GM18909 (cell line): Measurements from ENCODE around the gene UBQLN3.

Source experiments
- ATAC-seq: cut with Tn5 transposase; IDR thresholded peaks from one replicate; pipeline ENCODE4 v1.9.1; 2021; ENCODE audit warnings: mild to moderate bottlenecking; ENCODE audit not compliant: unreplicated experiment, poor library complexity

UBQLN3 gene

DNA sequence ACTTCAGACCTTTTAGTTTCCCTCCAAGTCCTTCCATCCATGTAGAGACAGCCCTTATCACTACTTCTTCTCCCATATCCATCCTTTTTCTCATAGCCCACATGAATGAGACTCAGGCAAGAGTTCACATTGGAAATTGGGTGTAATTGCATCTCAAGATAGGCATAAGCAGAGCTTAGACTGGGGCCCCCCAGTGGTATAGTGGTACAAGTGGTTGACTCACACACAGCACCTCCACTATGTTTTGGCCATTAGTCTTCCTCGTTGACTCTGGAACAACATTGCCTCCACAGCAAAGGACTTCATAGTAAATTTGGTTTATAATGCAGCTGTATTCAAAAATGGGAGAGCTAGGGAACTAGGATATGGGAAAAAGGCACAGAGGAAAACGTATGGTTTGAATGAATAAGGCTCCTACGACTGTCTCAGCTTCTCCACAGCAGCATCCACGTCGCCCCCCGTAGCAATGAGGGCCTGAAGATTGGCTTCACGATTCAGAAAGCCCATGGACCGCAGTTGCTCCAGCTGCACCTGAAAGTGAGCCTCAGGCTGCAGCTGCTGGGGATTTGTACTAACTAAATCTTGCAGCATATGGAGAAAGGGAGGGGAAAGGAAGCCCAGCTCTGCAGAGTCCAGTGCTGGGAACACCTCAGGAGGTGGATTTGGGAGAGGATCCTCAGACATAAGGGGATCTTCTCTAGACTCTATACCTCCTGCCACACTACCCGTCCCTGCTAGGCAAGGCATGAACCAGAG, 2.4 kb downstream of the UBQLN3 start:
- ATAC-seq: no peak

DNA sequence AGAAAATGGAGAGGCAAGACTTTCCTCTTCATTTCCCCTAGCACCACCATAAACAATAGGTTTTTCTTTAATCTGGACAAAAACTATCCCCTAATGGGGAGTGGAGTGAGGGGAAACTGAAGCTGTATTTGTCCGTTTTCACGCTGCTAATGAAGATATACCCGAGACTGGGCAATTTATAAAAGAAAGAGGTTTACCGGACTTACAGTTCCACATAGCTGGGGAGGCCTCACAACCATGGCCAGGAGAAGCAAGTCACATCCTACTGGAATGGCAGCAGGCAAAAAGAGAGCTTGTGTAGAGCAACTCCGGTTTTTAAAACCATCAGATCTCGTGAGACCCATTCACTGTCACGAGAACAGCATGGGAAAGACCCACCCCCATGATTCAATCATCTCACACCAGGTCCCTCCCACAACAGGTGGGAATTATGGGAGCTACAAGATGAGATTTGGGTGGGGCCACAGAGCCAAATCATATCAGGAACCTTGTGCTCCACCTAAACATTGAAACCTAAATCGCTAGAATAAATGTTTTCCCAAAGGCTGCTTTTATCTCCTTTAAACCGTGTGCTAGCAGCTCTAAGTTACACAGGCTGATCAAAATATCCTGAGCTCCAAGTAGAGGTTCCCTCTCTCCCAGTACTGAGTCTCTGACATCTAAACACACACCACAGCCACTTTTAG, 4.3 kb downstream of the UBQLN3 start:
- ATAC-seq: no peak

DNA sequence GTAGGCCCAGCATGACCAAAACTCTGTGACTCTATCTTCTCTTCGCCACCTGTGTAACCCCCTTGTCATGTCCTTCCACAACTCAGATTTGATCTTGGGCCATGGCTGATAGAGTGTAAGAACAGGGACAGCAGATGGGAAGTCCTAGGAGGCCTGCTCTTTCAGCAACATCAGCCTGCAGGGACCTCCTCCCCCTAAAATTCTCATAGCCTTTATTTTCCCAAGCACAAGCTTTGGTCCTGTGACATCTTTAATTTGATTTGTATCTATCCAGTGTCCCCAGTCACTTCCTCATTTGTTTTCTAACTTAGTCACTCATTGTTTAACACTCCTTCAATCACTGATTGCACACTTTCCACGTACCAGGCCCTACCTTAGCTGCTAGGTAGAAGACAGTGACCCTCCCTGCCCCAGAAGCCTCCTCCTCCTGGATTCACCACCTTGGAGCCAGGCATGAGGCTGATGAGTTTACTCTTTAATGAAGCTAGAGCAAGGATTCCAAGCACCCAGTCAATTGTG, 5.3 kb downstream of the UBQLN3 start:
- no peak for ATAC-seq

DNA sequence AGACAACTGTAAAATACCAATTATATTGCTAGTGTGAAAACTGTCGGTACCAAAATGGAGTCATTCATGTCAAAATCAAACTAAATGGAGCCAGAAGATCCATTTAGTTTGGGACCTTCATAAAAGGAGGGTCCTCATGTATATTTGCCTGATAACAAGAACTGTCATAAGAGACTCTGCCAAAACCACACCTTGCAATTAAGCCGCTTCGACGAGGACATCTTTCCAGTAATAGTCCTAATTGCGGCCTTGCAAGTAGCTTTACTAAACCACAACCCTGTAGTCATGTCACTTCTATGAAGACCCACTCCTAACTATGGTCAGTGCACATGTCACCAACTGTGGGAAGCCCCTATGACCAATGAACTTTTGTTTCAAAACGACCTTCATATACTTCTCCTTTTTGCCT, 9.4 kb downstream of the UBQLN3 start:
- no peak for ATAC-seq

DNA sequence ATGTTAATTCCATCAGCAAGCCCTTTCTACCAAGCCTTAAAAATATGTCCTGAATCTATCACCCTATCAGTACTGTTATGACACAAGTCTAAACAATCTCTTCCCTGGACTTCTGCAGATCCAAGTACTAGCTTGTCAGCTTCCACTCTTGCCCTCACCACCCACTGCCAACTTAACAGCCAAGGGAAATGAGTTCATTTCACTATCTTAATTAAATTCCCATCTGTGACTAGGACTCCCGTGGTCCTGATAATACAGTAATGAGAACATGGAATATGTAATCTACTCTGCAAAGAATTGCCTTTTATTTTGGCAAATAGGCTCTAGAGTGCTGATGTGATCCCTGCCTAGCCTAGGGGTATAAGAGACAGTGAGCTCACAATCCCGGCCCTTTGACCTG, 10.1 kb downstream of the UBQLN3 start:
- ATAC-seq: no peak

DNA sequence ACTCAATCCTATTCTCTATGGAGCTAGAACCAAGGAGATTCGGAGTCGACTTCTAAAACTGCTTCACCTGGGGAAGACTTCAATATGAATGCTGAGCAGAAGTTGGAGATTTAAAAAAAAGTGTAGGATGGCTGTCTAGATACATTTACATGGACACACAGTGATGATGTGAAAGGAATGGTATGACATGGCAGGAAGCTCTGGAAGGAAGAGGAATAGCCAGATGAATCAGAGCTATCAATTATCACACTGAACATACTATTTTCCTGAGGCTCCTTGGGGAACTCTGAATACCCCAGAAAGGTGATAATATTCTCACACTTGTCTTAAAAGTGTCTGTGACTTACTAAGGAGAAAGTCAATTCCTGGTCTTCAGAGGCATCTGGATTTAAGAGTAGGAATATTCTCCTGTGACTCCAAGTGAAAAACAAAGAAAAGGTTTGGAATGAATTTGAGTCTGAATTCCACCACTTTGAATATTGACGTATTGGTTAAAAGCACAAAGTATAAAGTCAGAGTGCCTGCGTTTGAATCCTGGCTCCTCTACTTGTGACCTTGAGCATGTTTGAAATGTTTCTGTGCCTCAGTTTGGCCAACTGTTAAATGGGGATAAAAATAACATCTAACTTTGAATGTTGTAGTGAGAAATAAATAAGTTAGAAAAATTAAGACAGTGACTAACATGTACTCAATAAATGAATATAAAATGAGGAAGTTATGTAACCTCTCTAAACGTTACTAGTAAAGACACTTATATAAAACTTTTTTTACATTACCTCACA, 20.0 kb downstream of the UBQLN3 start:
- ATAC-seq: no peak

DNA sequence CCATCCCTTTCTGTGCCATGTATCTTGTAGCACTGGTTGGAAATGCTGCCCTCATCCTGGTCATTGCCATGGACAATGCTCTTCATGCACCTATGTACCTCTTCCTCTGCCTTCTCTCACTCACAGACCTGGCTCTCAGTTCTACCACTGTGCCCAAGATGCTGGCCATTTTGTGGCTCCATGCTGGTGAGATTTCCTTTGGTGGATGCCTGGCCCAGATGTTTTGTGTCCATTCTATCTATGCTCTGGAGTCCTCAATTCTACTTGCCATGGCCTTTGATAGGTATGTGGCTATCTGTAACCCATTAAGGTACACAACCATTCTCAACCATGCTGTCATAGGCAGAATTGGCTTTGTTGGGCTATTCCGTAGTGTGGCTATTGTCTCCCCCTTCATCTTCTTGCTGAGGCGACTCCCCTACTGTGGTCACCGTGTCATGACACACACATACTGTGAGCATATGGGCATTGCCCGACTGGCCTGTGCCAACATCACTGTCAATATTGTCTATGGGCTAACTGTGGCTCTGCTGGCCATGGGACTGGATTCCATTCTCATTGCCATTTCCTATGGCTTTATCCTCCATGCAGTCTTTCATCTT, 20.9 kb downstream of the UBQLN3 start:
- no peak for ATAC-seq

DNA sequence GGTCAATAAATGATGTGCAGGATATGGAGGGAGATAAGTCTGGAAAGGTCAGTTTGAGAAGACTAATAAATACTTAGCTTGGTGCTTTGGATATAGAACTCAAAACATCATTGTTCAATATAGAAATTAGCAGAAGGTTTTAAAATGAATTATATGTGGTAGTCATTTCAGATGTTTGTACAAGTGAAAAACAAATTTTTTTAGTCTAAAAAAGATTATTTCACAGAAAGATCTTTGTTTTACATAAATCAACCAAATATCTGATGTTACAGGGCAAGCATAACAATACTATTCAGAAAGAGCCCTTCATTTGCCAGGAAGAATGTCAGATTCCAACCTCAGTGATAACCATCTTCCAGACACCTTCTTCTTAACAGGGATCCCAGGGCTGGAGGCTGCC, 21.4 kb downstream of the UBQLN3 start, which contains the start of gene OR52D1:
TSS of gene OR52D1 (plus strand) at position 301 of the 400 bp plus-strand sequence. CDS start at position 323, 22 bp downstream.
- no peak for ATAC-seq

DNA sequence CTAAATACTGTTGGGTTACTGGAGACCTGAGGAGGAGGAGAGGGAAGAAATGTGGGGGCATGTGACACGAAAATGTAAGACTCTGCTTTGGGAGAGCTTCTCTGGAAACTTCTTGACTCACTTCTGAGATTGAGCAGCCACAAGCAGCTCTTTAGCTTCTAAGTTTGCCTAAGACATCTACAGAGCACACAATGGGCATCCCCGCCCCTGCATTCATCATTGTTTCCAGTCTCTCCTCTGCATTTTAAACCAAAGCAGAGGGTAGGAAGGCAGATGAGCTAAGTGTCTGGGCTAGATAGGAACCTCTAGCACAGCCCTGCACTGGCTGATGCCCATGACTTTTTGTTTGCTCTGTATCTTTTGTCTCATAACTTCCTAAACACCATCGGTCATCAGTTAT, 23.3 kb downstream of the UBQLN3 start:
- no peak for ATAC-seq

DNA sequence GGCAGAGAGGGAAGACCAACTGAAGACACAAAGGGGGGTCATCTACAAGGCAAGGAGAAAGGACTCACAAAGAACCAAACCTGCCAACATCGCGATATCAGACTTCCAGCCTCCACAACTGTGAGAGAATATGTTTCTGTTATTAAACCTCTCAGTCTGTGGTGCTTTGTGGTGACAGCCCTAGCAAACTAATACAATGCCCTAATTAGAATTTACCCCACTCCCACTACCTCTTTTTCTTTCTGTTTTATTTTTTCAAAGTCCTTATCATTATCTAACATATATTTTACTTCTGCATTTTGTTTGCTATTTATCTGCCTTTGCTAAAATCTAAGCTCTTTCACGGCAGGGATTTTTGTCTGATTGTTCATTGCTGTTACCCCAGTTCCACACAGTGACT, 23.8 kb downstream of the UBQLN3 start:
- no peak for ATAC-seq

DNA sequence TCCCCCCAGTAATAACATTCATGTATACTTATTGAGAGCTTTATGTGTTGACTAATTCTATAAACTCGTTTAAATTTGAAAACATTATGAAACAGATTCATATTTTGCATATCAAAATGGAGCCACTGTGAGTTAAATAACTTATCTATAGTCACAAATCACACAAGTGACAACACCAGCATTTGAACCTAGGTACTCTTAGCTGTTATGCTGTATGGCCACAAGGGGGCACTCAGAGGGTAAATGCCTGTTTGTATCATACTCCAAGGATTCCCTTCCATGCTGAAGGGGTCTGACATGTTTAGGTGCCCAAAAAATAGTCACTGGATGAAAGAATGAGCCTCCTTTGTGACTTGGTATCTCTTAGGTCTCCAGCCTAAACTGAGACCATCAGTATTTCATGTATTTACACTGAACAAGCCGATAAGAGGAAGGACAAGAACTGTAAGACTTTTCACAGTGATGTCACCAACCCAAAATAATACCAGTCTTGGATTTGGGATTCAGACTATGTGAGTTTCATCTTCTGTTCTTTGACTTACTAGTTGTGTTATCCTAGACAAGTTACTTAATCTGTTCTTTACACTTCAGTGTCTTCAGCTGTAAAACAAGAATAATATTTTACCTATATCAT, 33.5 kb downstream of the UBQLN3 start:
- peak; percentile 85 for ATAC-seq

DNA sequence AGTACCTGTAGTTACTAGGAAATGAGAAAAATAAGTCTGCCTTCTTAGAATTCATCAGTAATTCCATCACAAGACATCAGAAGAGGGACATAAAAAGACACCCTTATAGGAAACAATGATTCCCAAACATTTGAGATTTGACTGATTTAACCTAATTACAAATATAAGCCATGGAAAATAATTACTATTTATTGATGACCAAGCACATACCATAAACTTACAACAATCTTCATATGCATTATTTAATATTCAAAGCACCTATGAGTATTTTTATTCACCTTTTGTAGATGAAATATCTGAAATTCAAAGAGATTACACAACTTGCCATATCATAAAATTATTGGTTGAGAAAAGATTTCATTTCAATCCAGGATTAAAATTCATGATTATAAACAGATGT, 35.8 kb downstream of the UBQLN3 start:
- no peak for ATAC-seq

DNA sequence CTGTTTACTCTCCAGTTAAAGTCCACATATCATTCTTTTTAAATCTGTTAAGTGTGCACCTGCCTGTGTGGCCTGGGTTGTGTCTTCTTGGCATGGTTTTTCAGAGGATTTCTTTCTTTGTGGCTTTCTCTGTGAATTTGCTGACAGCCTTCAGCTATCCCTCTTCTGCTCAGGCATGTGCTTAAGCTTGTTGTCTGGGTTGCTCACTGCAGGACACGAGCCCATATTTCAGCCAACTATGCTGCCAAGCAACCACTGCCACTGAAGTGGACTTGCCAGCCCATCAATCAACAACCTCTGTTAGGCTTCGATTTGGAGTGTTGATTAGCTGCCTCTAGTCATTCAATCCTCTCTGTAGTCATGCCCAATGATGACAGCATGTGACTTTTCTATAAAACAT, 42.2 kb downstream of the UBQLN3 start:
- no peak for ATAC-seq

DNA sequence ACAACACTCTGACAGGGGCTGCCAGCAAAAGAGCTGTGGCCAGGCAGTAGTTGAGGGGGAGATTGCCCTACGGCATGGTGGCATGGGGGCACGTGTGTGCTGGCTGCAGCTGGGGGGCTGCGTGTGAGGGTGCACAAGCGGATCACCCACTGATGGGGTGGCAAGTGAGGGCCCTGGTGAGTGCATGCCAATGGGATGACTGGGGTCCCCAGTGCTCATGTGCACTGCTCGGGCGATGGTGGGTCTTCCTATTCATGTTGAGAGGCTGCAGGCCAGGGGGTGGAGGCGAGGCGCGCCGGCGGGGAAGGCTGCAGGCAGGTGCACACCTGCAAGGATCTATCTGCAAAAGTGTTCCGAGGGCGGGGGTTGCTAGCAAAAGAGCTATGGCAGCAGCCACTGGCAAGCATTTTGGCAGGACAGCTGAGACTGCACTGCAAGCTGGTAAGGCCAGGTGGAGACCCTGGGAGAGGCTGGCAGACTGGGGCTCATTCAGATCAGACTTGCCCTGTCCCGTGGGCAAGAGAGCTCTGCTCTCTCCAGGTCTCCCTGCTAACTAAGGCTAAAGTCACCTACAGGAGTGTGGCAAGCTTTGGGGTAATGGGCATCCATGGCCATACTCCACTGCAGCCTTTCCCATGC, 48.7 kb downstream of the UBQLN3 start:
- no peak for ATAC-seq
